ENCODE data around the gene PARVB. TPM values are rescaled to one million over a fixed set of nuclear protein-coding genes. Genes with fewer than 3 reads are reported as not detected.
A peak's percentile ranks its signal among the peaks of the same experiment; 100 is the strongest.

The PARVB gene
- total RNA-seq, 1 experiment from 2014 or later, result 32.7 TPM

DNA sequence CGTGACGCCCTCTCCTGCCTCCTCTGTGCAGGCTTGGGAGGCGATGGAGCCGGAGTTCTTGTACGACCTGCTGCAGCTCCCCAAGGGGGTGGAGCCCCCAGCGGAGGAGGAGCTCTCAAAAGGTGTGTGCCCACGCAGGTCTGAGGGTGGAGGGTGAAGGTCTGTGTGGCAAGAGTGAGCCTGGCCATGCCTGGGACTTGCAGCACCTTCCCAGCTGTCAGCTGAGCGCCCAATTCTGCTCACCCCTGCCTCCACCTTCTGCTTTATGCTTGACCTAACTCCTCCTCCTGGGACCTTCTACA, 159.1 kb downstream of the PARVB start:
- no peak for DNase-seq (ENCODE audit: low spot score)

DNA sequence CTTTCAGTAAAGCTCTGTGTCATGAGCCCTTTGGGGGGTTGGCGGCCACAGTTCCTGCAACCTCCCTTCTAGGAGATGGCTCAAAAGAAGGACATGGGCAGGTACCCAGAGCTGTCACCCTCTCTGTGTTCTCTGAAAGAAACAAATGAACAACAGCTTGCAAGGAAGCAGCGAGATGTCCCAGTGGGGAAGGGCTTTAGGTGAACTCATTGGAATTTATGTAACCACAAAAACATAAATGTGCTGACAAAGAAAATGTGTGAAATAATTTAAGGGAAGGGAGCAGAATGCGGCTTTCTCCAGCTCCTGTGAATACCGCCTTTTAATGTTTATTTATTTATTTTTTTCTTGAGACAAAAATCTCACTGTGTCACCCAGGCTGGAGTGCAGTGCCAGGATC, 159.9 kb downstream of the PARVB start:
- DNase-seq (ENCODE audit: low spot score), result peak; percentile 46

DNA sequence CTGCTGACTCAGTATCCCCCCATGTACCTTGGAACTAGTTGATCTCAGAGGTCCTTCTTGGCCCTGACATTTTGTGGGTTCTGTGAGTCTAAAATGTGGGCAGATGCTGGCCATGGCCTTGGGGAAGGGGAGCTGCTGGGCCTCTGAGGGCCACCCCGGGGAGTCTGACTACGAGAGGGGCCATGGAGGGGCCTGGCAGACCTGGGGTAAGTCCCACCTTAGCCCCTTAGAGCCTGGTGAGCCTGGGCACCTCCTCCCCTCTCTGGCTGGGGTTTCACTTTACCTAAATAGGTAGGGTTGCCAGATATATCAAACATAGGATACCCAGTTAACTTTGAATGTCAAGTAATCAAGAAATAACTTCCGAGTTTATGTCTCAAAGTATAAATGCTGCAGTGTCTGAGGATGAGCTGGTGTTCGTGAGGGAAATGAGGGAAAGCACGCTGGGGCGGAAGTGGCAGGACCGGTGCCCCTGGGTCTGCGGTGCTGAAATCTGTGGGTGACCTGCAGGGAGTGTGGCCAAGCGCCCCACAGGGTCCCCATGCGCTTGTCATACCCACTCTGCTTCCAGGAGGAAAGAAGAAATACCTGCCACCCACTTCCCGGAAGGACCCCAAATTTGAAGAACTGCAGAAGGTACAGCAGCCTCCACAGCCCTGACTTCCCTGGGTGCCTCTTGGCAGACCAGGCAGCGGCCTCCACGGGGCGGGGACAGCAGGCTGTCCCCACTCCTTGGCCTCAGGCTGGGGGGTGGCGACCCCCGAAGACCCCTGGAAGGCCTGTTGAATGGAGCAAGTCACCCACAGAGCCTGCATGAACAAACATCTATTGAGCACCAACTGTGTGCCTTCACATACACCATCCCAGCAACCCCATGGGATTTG, 161.4 kb downstream of the PARVB start:
- DNase-seq (ENCODE audit: low spot score), result no peak

DNA sequence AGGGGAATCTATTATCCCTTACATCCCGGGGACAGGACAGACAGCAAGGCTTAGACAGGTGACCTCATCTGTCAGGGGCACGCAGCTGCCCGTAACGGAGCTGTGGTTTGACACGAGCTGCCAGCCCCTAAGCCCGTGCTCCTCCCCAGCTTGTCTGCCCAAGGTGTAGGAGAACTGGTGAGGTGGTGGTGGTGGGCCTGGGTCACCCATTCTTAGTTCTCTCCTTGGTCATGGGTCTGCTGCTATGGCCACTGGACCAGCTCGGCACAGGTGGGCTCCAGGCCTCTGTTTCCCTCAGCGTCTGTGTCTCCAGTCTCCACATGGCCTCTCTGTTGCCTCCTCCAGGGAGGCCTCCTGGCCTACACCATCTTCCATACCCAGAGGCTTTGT, 162.0 kb downstream of the PARVB start:
- DNase-seq (ENCODE audit: low spot score), result no peak

DNA sequence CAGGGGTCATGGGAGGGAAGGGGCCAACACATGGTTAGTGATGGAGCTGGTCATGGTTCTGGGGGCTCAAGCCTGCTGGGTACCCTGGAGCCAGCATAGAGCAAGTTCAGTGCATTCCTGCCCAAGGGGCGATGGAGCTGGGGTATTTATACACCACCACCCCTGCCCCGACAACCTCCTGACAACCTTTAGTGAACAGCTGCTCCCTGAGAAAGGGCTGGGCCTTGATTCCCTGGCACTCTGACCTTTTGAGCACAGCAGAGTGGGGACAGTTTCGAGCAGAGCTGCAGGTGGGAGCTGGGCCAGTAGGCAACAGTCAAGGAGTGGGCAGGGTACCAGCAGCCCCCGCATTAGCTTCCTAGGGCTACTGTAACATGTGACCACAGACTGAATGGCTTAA, 162.6 kb downstream of the PARVB start:
- DNase-seq (ENCODE audit: low spot score), result no peak

DNA sequence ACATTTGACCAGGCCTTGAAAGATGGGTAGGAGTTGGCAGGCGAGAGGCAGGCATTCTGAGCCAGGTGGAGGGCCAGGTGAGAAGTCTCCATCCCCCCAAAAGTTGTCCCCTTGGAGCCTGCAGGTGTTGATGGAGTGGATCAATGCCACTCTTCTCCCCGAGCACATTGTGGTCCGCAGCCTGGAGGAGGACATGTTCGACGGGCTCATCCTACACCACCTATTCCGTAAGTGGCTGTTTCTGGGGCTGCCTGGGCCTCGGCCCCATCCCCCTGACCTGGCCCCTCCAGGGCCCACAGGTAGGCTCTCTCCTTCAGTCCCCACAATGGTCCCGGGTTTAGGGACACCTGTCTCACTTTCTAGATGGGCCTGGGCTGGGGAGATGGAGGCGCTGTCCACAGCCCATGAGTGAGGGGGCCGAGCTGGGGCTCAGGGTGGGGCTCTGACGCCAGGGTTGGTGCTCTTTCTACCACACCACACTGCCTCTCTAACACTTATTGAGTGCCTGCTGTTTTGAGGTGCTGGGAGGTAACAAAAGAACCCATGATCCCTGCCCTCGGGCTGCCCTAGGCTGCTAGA, 163.6 kb downstream of the PARVB start:
- DNase-seq (ENCODE audit: low spot score), result no peak

DNA sequence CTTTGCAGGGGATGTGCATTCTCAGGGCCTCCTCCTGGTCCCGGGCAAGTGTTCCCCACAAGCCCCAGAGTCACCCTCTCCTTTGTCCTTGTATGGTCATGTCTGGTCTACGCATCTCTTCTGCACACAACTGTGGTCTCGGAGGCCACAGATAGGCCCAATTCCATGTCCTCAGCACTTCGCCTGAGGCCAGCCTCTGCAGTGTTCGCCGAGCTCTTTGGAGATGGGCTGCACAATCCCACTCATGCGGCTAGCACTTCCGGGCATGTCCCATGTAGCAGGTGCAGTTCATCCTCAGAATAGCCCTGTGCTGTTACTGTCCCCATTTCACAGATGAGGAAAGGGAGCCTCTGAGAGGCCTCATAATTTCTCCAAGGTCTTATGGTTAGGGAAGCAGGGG, 164.2 kb downstream of the PARVB start:
- DNase-seq (ENCODE audit: low spot score), result no peak

DNA sequence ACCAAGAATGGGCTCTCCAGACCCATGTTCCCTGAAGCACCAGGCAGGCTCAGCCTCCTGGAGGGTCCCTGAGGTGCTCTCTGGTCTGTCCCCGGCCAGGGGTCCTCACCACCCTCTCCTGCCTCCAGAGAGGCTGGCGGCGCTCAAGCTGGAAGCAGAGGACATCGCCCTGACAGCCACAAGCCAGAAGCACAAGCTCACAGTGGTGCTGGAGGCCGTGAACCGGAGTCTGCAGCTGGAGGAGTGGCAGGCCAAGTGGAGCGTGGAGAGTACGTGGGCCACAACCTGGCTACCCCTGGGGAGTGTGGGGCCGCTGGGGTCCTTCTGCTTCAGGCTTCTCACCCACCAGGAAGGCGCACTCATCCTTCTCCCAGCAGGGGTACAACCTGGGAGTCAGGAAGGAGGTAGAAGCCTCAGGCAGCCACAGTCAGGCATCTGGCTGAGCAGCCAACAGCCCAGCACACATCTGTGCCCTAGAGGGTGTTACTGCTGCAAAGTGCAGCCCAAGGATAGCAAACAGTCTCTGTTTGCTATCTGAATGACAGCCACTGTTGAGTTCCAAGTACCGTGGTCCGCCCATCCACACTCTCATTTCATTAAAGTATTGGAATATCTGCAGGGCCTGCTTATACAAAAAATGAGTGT, 165.0 kb downstream of the PARVB start:
- no peak for DNase-seq (ENCODE audit: low spot score)

DNA sequence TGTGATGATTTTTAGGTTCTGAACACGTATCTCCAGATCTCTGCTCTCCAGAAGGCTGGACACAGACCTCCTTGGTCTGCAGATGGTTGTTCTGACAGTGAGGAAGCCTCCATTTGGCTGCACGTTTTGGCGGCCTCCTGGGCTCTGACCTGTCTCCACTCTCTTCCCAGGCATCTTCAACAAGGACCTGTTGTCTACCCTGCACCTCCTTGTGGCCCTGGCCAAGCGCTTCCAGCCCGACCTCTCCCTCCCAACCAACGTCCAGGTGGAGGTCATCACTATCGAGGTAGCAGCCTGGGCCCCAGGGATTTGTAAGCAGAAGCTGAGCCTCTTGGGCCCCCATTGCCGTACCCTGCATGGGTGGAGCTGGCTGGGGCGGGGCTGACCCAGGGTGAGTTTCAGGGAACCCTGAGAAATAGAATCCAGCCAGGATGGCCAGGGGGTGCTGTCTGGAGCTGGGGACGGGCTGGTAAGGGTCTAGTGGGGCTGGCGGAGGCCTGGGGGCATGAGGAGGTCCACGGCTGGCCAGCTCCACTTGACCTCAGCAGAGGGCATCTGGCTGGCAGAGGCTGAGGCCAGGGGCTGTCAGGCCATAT, 166.4 kb downstream of the PARVB start:
- no peak for DNase-seq (ENCODE audit: low spot score)

DNA sequence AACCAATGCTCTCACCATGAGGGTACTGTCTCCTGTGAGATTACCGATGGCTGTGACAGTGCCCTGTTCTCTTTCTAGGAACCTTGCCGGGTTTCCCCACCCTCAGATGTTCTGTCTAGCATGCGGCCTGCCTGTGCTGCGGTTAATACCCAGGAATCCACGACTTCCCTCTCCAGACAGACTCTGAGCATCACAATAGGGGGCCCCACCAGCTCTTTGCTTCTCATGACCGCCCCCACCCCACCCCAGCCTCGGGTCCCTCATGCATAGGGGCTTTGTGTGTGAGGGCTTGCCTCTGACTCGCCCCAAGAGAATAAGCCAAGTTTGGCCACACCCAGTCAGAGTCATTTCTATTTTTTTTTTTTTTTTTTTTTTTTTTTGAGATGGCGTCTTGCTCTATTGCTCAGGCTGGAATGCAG, 166.9 kb downstream of the PARVB start:
- no peak for DNase-seq (ENCODE audit: low spot score)

DNA sequence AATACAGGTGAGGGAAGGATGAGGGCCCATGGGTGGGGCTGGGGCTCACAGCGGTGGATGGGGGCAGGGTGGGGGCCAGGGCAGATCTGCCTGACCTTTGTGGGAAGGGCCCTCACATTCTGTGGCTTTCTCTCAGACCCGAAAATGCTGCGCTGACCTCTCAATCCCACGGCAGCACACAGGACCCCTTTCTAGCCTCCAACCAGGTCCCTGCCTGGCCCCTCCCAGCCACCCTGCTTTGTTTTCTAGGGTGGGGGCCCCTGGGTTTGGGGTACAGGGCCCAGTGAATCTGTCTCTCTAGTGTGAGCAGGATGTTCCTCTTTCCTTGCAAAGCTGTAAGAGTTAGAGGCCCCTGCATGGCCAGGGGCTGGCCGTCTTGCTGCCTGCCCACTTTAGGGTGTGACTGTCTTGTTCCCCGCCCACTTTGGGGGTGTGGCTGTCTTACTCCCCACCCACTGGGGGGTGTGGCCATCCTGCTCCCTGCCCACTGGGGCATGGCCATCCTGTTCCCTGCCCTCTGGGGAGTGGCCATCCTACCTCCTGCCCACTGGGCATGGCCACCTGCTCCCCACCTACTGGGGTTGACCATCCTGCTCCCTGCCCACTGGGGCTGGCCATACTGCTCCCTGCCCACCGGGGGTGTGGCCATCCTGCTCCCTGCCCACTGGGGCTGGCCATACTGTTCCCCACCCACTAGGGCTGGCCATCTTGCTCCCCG, 168.2 kb downstream of the PARVB start:
- peak; percentile 63 for DNase-seq (ENCODE audit: low spot score)

DNA sequence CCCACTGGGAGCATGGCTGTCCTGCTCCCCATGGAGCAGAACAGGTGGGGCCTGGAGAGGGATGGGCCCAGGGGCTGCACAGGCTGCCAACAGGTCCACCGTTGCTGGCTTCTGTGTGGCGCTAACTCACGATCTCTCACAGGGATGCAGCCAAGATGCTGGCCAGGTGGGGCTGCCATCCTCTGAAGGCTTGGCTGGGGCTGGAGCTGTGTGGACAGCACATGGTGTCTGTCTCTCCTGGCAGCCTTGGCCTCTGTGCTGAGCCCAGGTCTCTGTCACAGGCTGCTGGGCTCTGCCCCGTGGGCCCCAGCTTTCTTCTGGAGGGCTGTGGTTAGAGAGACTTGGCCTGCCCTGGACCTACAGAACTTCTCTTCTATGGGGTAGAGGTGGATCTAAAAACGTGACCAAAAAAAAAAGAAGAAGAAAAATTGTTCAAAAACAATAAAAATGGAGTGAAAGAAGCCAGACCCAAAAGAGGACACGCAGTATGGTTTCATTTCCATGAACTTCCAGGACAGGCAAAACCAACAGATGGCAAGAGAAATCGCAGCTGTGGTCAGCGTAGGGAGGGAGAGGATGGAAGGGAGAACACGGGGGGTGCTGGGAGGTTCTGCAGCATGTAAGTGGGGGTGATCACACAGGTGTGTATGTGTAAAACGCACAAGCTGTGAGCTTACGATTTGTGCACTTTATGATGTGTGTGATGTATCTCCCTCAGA, 168.9 kb downstream of the PARVB start:
- DNase-seq (ENCODE audit: low spot score), result peak; percentile 52

DNA sequence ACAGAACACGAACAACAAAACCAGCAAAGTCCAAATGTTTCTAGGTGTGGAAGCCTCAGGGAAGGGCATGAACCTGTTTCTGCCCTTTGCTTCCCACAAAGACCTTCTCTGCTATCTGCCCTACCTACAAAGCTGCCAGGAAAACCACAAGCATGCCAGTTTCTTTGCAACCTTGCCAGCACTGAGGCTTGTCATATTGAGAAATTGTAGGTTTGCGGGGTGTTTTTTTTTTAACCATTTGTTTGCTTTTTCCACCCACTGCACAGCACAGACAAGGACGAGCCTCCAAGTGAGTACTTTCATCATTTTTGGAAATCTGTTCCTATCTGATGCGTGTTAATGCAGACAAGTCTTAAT, 169.4 kb downstream of the PARVB start:
- DNase-seq (ENCODE audit: low spot score), result peak; percentile 72

DNA sequence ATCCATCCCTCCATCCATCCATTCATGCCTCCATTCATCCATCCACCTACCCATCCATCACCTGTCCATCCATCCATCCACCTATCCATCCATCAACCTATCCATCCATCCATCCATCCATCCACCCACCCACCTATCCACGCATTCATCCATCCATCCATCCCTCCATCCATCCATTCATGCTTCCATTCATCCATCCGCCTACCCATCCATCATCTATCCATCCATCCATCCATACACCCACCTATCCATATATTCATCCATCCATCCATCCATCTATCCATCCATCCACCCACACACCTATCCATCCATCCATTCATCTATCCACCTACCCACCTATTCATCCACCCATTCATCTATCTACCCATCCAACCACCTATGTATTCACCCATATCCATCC, 170.5 kb downstream of the PARVB start:
- no peak for DNase-seq (ENCODE audit: low spot score)

DNA sequence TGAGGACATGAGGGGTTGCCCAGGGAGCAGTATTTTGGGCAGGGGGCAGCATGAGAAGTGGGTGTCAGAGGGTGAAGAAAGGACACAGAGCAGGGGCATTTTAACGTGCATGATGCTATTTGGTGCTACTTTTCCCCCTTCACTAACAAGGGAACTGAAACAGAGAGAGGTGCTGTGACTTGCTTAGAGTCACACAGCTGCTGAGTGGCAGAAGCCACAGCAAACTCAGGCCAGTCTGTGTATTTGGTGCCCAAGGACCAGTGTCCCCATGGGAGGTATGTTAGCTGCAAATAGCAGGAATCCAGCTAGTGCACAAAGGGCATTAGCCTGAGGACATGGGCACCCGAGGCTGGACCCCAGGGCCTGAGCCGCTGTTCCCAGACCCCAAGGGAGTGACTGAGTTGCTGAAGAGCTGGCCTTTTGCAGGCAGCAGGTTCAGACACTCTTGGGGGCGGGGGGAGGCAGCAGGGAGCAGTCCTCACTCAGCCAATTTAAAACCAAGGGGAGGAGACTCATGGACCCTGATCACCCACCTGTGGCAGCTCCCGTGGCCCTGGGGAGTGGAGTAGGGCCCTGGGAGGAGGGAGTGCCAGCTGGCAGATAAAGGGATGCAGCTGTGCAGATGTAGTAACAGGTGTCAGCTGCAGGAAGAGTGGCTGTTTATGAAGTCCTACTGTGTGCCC, 171.2 kb downstream of the PARVB start:
- DNase-seq (ENCODE audit: low spot score), result no peak

DNA sequence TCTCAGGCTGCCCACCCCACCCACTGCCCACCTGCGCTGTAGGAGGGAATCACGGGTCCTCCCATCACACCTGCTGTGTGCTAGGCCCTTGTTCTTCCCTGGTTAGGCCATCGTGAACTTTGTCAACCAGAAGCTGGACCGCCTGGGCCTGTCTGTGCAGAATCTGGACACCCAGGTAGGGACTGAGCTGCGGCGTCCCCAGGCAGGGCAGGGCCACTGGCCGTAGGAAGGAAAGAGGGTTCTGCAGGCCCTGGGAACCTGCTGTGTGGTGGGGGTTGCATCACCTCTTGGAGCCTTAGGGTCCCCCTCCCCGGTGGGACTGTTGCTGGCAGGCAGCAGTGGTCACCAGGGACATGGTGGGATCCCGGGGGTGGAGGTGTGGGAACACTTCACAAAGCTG, 172.1 kb downstream of the PARVB start:
- no peak for DNase-seq (ENCODE audit: low spot score)

DNA sequence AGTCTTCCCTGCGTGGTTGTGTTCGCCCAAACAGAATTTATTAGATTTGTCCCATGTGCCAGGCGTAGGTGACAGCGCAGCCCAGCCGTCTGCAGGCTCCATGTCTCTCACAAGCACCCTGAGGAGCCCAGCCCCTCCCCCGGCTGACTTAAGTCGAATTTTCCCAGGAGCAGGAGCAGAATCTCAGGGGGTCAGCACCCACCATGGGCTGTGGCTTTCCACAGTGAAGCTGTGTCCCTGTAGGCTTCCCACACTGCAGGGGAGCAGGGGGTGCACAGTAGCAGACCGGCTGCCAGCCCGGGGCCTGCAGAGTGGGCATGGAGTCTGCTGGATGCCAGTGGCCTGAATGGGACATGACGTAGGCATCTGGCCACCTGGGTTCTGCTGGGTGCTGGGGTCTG, 172.6 kb downstream of the PARVB start:
- no peak for DNase-seq (ENCODE audit: low spot score)

DNA sequence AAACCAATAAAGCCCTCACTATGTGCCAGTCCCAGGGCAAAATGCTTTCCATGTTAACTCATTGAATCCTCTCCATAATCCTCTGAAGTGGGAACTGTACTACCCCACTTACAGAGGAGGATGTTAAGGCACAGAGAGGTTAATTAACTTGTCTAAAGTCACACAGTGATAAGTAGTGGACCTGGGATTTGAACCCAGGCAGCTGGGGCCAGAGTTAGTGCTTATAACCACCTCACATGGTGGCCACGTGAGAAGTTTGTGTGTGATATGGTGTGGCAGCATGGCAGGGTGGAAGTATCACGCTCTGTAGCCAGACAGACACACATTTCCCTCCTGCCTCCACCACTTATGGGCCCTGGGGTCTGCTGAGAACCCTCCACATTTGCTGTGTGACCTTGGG, 173.2 kb downstream of the PARVB start:
- no peak for DNase-seq (ENCODE audit: low spot score)

DNA sequence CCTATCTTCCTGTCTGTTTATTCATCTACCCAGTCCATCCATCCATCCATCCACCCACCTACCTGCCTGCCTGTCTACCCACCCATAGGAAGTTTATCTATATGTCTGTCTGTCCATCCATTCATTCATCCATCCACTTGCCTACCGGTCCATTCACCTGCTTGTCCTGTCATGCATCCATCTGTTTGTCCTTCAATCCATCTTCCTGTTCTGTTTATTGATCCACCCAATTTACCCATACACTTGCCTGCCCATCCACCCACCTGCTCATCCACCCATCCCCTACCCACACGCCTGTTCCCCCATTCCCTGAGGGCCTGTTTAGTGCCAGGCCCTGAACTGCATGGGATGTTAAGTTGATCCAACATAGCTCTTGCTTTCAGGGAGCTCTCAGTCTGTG, 175.1 kb downstream of the PARVB start:
- DNase-seq (ENCODE audit: low spot score), result no peak

DNA sequence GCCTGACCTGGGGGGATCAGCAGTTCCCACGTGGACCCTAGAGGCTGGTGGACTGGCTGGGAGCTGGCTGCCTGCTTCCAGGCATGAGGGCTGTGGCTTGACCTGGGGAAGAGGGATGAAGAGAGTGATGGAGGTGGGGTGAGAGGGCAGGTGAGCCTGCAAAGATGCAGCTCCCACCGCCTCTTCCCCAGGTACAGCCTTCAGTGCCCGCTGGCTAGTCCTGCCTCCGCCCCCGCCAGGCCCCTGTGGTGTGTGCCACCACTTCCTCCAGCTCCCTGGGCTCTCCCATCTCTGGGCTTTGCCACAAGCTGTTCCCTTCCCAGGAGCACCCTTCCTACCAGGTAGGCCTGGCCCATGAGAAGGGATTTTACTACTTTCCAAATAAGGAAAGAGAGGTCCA, 175.8 kb downstream of the PARVB start:
- DNase-seq (ENCODE audit: low spot score), result no peak

DNA sequence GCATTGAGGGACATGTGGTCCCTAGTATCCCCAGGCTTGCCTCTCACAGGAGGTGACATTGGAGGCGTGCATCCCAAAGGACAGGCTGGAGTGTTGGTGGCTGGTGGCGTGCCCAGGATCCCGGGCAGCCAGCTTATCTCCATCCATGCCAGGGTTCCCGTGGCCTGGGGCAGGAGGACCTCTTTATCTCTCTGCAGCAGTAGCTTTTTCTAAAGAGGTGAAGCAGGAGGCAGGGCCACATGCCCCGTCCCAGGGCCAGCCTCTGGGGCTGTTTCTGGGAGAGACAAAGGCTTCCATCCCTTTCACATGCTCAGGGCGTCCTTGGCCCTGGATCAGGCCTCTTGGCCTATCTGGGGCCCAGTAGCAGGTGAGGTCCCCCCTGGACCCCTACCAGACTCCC, 176.3 kb downstream of the PARVB start:
- no peak for DNase-seq (ENCODE audit: low spot score)

All from H4 (cell line).